Measurements from ENCODE around the gene SPIRE2.

The SPIRE2 gene

GRCh38 chr16:89893642-89894548 lies 65.6 kb downstream of the SPIRE2 start:
- DNase-seq (ENCODE audit: low read depth, low spot score) = no peak

DNA sequence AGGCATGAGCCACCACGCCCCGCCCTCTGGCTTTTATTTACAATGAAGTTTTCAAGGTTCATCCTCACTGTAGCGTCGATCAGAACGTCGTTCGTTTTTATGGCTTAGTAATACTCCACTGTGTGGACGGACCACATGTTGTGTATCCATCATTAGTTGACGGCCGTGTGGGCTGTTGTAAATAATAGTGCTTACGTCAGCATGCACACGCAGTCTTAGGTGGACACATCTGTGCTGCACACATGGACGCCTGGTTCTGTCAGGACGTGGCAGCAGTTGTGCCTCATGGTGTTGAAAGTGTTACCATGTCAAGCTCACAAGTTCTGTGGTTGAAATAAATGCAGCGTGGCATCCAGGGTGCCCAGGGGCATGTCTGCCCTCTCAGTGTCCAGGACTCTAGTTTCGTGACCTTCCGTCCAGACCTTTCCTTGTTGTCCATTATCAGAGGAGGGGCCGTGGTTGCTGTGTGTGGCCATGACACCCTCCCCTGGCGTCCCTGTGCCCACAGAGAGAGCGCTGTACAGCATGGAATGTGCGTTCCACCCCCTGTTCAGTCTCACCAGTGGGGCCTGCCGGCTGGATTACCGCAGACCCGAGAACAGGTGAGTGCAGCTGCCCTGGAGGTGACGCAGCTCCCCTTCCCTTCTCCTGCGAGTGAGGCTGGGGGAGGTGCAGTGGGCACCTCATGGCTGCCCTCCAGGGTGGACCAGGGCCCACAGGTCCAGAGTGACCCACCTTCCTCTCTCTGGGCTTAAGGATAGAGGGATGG lies 67.4 kb downstream of the SPIRE2 start:
- no peak for DNase-seq (ENCODE audit: low read depth, low spot score)

GRCh38 chr16:89897204-89897603 lies 68.9 kb downstream of the SPIRE2 start:
- no peak for DNase-seq (ENCODE audit: low read depth, low spot score)

- DNase-seq (ENCODE audit: low read depth, low spot score) = no peak
These were observed 70.1 kb downstream of the SPIRE2 start for GRCh38 chr16:89898201-89898967.

- no peak for DNase-seq (ENCODE audit: low read depth, low spot score)
These were observed 71.7 kb downstream of the SPIRE2 start for GRCh38 chr16:89899879-89900481.

DNA sequence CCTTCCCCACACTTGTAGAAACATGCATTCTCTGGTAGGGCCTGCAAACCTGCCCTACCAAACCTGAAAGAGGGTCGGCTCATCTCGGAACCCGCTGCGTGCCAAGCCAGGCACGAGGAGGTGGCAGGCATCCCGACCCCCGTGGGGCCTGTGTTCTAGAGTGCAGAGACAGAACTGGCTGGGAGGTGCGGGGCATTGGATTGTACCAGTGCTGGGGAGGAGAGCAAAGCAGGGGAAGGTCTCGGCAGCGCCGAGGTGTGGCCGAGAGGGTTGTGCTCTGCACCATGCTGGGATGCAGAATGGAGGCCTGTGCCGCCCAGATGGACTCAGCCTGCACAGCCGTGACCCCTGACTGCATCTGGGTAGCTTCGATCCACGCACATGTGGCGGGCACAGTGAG lies 72.6 kb downstream of the SPIRE2 start:
- DNase-seq (ENCODE audit: low read depth, low spot score) = no peak

GRCh38 chr16:89902980-89903379 lies 74.7 kb downstream of the SPIRE2 start:
- DNase-seq (ENCODE audit: low read depth, low spot score) = no peak

DNA sequence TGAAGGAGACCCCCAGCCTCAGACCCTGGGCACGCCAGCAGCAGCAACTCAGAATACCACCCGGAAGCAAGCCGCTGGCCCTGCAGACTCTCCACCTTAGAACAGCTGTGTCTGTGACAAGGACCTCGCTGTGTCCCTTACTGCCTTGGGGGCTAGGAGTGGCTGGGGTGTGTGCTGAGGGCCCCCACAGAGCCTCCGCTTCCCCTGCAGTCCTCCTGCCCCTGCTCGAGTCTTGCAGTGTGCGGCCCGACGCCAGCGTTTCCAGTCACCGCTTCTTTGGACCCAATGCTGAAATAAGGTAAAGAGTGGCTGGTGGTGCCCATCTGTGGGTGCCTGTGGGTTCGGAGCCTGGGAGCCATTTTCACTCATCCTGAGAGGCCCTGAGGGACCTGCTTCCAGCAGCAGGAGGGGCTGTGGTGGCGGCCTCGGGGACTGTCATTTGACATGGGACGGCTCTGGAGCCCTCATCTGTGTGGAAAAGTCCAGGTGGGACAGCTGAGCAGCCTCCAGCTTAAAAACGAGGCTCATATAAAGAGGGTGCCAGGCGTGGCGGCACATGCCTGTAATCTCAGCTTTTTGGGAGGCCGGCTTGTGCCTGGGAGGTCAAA lies 75.7 kb downstream of the SPIRE2 start:
- no peak for DNase-seq (ENCODE audit: low read depth, low spot score)

- DNase-seq (ENCODE audit: low read depth, low spot score) = no peak
These were observed 76.6 kb downstream of the SPIRE2 start for GRCh38 chr16:89904606-89905510.

DNA sequence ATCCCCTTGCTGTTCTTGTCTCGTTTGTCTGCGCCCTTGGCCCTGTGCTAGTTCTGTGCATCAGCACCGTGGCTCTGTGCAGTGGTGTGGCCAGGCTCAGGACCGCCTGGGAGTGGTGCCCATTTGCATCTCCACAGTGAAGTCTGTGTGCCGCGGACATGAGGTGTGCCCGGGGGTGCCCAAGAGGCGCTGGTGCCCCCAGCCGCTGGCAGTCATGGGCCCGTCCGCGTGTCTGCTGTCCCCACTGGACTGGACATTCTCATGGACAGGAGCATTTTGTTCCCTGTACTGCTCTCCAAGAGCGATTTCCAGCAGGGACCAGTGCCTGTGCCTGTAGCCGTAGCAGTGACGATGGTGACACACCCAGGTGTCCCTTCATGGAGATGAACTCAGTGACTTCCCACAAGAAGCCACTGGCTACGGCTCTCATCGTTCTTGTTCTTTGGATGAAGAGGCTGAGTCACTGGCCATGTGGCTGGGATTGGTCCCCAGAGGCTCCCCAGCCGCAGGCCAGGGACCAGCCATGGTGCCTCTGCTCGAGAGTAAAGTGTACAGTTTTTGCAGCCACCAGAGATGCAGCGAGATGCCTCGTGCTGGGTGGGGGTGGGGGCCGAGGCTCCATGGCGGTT lies 77.3 kb downstream of the SPIRE2 start:
- no peak for DNase-seq (ENCODE audit: low read depth, low spot score)

- DNase-seq (ENCODE audit: low read depth, low spot score) = no peak
These were observed 78.1 kb downstream of the SPIRE2 start for GRCh38 chr16:89906140-89907025.

- no peak for DNase-seq (ENCODE audit: low read depth, low spot score)
These were observed 79.0 kb downstream of the SPIRE2 start for GRCh38 chr16:89907055-89907814.

DNA sequence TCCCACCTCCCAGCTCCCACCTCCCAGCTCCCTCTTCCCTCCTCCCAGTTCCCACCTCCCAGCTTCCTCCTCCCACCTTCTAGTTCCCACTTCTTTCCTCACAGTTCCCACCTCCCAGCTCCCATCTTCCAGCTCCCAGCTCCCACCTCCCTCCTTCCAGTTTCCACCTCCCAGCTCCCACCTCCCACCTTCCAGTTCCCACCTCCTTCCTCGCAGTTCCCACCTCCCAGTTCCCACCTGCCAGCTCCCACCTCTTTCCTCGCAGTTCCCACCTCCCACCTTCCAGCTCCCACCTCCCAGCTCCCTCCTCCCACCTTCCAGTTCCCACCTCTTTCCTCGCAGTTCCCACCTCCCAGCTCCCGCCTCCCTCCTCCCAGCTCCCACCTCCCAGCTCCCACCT lies 80.0 kb downstream of the SPIRE2 start:
- no peak for DNase-seq (ENCODE audit: low read depth, low spot score)

GRCh38 chr16:89909777-89910716 lies 81.8 kb downstream of the SPIRE2 start:
- DNase-seq (ENCODE audit: low read depth, low spot score) = peak; percentile 82

DNA sequence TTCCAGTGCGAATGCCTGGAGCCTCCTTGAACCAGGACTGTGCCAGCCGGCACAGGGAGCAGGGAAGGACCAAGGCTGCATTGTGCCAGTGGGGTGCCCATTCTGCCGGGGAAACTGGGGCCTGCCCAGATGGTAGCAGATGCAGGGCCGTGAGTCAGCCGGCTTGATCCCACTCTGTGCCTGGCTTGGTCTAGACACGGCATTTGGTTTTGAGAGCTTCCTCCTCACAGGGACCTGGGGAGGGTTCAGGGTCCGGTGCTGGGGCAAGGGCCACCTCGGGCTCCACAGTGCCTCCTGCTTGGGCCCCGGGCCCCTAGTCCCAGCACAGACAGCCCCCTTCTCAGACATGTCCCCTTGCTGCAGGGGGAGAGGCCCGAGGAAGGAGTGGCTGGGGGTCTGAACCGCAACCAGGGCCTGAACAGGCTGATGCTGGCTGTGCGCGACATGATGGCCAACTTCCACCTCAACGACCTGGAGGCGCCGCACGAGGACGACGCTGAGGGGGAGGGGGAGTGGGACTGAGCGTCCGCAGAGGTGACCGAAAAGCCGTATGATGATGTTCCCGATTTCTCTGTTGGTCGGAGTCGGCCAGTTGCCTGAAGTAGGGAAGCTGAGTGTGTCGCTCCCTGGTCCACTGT lies 82.6 kb downstream of the SPIRE2 start:
- DNase-seq (ENCODE audit: low read depth, low spot score) = no peak

DNA sequence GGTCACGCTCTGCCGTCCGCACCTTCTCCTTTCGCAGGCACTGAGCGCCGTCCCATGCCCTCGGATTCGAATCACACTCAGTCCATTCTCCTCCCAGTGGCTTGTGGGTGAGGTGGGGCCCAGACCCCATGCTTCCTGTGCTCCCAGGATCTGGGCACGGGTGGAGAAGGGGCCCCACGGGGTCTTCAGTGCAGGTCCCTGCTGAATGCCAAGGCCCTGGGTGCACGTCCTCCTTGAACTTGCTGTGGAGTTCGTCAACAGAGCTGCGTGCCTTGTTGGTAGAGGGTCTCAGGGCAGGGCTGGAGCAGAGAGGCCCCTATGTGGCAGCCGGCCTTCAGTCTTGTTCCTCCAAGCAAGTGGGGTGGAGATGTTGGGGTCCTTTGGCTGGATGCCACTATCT lies 83.1 kb downstream of the SPIRE2 start:
- no peak for DNase-seq (ENCODE audit: low read depth, low spot score)

Measured in ELF-1 (cell line).